NCI-H2107 (cell line): ENCODE measurements around the gene CAPN5.

Source experiments
- DNase-seq: peaks from one replicate; lab custom pipeline; 2025; lab: John Stamatoyannopoulos, UW

CAPN5 gene

GRCh38 chr11:77064648-77065217 lies 2.0 kb upstream of the CAPN5 start:
- no peak for DNase-seq

GRCh38 chr11:77065878-77066228 lies 918 bp upstream of the CAPN5 start:
- DNase-seq: no peak

- DNase-seq: no peak
Measured at GRCh38 chr11:77067861-77068443, 1.2 kb downstream of the CAPN5 start.

GRCh38 chr11:77068457-77069335 lies 1.9 kb downstream of the CAPN5 start:
- DNase-seq: no peak

- no peak for DNase-seq
Measured at GRCh38 chr11:77069336-77069968, 2.7 kb downstream of the CAPN5 start.

- no peak for DNase-seq
Measured at GRCh38 chr11:77069969-77070582, 3.3 kb downstream of the CAPN5 start.

GRCh38 chr11:77071077-77071476 lies 4.3 kb downstream of the CAPN5 start:
- no peak for DNase-seq

GRCh38 chr11:77071671-77072605 lies 5.2 kb downstream of the CAPN5 start:
- DNase-seq: no peak

- no peak for DNase-seq
Measured at GRCh38 chr11:77072851-77073327, 6.1 kb downstream of the CAPN5 start.

GRCh38 chr11:77073328-77074001 lies 6.7 kb downstream of the CAPN5 start:
- no peak for DNase-seq

GRCh38 chr11:77074205-77074604 lies 7.4 kb downstream of the CAPN5 start:
- DNase-seq: no peak

- no peak for DNase-seq
Measured at GRCh38 chr11:77074626-77075221, 8.0 kb downstream of the CAPN5 start.

GRCh38 chr11:77075425-77075905 lies 8.7 kb downstream of the CAPN5 start:
- no peak for DNase-seq

GRCh38 chr11:77079666-77080065 lies 12.9 kb downstream of the CAPN5 start:
- no peak for DNase-seq

- no peak for DNase-seq
Measured at GRCh38 chr11:77080643-77081210, 14.0 kb downstream of the CAPN5 start.

- no peak for DNase-seq
Measured at GRCh38 chr11:77081381-77081851, 14.6 kb downstream of the CAPN5 start.

- DNase-seq: no peak
Measured at GRCh38 chr11:77081976-77082836, 15.4 kb downstream of the CAPN5 start.

- DNase-seq: no peak
Measured at GRCh38 chr11:77082838-77083565, 16.2 kb downstream of the CAPN5 start.
